SH-SY5Y (cell line): ENCODE data around the gene ARL6IP4.

Experiments used
- GATA2 ChIP-seq: IDR thresholded peaks from 2 replicates; pipeline ENCODE4 v1.6.1; 2011; ENCODE audit warnings: mild to moderate bottlenecking, low read depth, low read length
- GATA3 ChIP-seq: IDR thresholded peaks from 2 replicates; pipeline ENCODE4 v1.6.1; 2011; ENCODE audit warnings: low read depth, mild to moderate bottlenecking, low read length, moderate library complexity

DNA sequence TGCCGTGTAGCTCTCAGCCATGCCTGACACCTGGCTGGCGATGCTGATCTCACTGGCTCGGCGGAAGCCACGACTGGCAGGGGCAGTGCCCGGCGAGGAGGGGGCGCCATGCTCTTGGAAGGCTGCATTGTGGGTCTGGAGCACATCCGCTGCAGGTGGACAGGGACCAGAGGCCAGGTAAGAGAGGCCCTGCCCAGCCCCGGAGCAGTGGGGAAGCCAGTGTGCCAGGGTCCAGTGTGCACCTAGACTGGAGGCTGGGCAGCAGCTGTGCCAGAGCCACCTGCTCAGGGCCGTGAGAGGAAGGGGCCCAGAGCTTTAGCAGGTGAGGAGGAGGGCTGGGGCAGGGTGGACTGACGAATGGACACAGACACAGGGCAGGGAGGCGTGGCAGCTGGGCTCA is 10.1 kb downstream of the ARL6IP4 start:
- TF ChIP-seq GATA2 (no peak), GATA3 (no peak)
